HepG2 (cell line): ENCODE measurements around the gene MRPL38. TPM values are rescaled to one million over a fixed set of nuclear protein-coding genes. Genes with fewer than 3 reads are reported as not detected.

Experiments
- BCLAF1 ChIP-seq: fragments of 450-650 bp; IDR thresholded peaks from 2 replicates; pipeline ENCODE4 v1.6.1; 2017; ENCODE audit warnings: mild to moderate bottlenecking
- CEBPG ChIP-seq: IDR thresholded peaks from 2 replicates; pipeline ENCODE4 v1.6.1; 2016
- HNRNPL ChIP-seq: fragments of 200-400 bp; formaldehyde crosslinking; IDR thresholded peaks from 2 replicates; pipeline ENCODE4 v1.6.1; 2017; ENCODE audit warnings: mild to moderate bottlenecking, low read depth, low read length
- MATR3 ChIP-seq: sonication (generic); formaldehyde crosslinking; IDR thresholded peaks from 2 replicates; pipeline ENCODE4 v1.4.0; 2020; ENCODE audit warnings: missing genetic modification reagents
- NRL ChIP-seq: sonication (generic); formaldehyde crosslinking; IDR thresholded peaks from 2 replicates; pipeline ENCODE4 v1.5.0; 2020; ENCODE audit warnings: missing genetic modification reagents, mild to moderate bottlenecking, moderate library complexity, borderline replicate concordance
- POGZ ChIP-seq: sonication (generic); formaldehyde crosslinking; IDR thresholded peaks from 2 replicates; pipeline ENCODE4 v1.4.0; 2020; ENCODE audit warnings: mild to moderate bottlenecking, missing genetic modification reagents
- TRIM22 ChIP-seq: fragments of 450-650 bp; IDR thresholded peaks from 2 replicates; pipeline ENCODE4 v1.6.1; 2017
- U2AF1 ChIP-seq: fragments of 200-400 bp; formaldehyde crosslinking; optimal IDR thresholded peaks from 2 replicates; pipeline ENCODE3; 2017; ENCODE audit warnings: mild to moderate bottlenecking, low read depth, low read length
- ZFY ChIP-seq: sonication (generic); formaldehyde crosslinking; IDR thresholded peaks from 2 replicates; pipeline ENCODE4 v1.4.0; 2020; ENCODE audit warnings: missing genetic modification reagents
- ZHX1 ChIP-seq: sonication (generic); formaldehyde crosslinking; IDR thresholded peaks from 2 replicates; pipeline ENCODE4 v1.8.1; 2022; ENCODE audit warnings: low read depth, mild to moderate bottlenecking, missing genetic modification reagents
- ZHX2 ChIP-seq, 2 experiments: sonication (generic) in 1 of 2; formaldehyde crosslinking in 1 of 2; IDR thresholded peaks; 2 replicates each; pipeline versions ENCODE4 v1.6.1 to v1.9.0; 2014 to 2022; ENCODE audit warnings: antibody characterized with exemption in 1 of 2, borderline replicate concordance in 1 of 2, inconsistent platforms in 1 of 2, low read depth in 1 of 2, missing genetic modification reagents in 1 of 2
- ZNF451 ChIP-seq: sonication (generic); formaldehyde crosslinking; IDR thresholded peaks from 2 replicates; pipeline ENCODE4 v1.5.0; 2020; ENCODE audit warnings: mild to moderate bottlenecking, missing genetic modification reagents
- polyA plus RNA-seq, 8 experiments: library from polyadenylated mRNA; depleted of rRNA in 3 of 8; stranded (reverse) in 7 of 8; unstranded in 1 of 8; fragments of >200 nt; fragmentation: Illumina TruSeq in 4 of 8; extraction: Trizol in 4 of 8; gene quantifications; 2 replicates each; pipeline versions ENCODE4 v1.2.1 to v1.2.3, GENCODE V29; 2011 to 2016; ENCODE audit warnings: low read depth in 4 of 8, missing spikeins in 1 of 8, mixed read lengths in 1 of 8; ENCODE audit not compliant: insufficient read depth in 1 of 8
- total RNA-seq, 5 experiments: library from RNA; depleted of rRNA; stranded (reverse); fragments of >200 nt; fragmentation: Illumina TruSeq; extraction: Trizol; gene quantifications; 2 replicates each; pipeline ENCODE4 v1.2.3, GENCODE V29; 2016; ENCODE audit warnings: low read depth in 1 of 5

The MRPL38 gene
- total and polyA plus RNA-seq, 2 of the 13 experiments (the other 11 are each of a cell fraction or from before 2014, with no cell fraction given) = 83.7 to 125 TPM

GRCh38 chr17:75891022-75891604 is 13.6 kb downstream of the MRPL38 start (continued):
- peak; percentile 39; the same call in 1 of the 2 replicates for TF ChIP-seq ZHX2 (IDR thresholded peaks at IDR 0.05; ENCODE audit: low read depth)
- no peak for TF ChIP-seq ZHX2 (CRISPR knock-in tag; IDR thresholded peaks at IDR 0.05; ENCODE audit: borderline replicate concordance)
- TF ChIP-seq ZHX1 (CRISPR knock-in tag) = peak; percentile 76; the same call in 1 of the 2 replicates
- 0 out of 2 replicates have a peak, but pooled peaks have one; percentile 22 for TF ChIP-seq CEBPG (CRISPR knock-in tag)
- TF ChIP-seq NRL (CRISPR knock-in tag) = peak; percentile 7; the same call in 1 of the 2 replicates
- TF ChIP-seq MATR3 (CRISPR knock-in tag) = no peak
- TF ChIP-seq TRIM22 = no peak
- TF ChIP-seq ZNF451 (CRISPR knock-in tag) = no peak
- TF ChIP-seq HNRNPL = peak; percentile 88; the same call in 1 of the 2 replicates
- peak; percentile 30 for TF ChIP-seq U2AF1
- peak; percentile 55 for TF ChIP-seq POGZ
- TF ChIP-seq ZFY (CRISPR knock-in tag) = no peak
- no peak for TF ChIP-seq BCLAF1
